ENCODE measurements around the gene SLC35F3. TPM values are rescaled to one million over a fixed set of nuclear protein-coding genes. Genes with fewer than 3 reads are reported as not detected.

The SLC35F3 gene
- total and polyA plus RNA-seq, 4 donors: 0.01 to 0.37 (median 0.08) TPM; not detected in 1

GRCh38 chr1:234214911-234215892, 310.7 kb downstream of the SLC35F3 start (continued):
- TF ChIP-seq EGR1 (IDR thresholded peaks at IDR 0.05; ENCODE audit: low read depth in 2 of 2): no peak
- TF ChIP-seq RXRA (IDR thresholded peaks at IDR 0.05): no peak

DNA sequence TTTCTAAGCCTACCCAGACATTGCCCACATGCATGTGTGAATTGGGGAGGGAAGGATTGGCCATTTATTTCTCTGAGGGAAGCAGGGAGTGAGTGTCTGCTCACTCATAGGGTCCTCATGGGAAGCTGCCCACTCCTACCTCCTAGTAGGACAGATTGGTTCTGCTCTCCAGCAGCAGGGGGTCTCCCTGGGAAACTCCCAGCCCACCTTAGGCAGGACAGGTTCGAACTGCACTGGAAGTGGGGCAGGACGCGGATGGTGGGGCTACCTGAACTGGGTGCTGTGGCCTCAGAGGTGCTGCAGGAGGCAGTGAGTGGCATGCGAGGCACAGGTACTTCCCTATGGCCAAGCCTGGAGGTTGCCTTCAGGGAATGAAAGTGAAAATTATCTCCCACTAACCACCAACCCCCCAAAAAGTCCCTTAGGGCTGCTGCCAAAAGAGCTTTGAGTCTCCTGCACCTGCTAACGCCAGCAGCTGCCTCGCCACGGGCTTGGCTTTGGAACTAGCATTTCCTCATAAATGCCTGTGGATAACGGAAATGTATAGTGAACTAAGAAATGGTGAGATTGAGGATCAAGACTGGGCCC, 311.7 kb downstream of the SLC35F3 start:
- DNase-seq (ENCODE audit: low spot score): no peak
- H3K4me3 ChIP-seq (ENCODE audit: low read depth in 1 of 3, low read length in 3 of 3): no peak overlapping the region
- H3K4me1 ChIP-seq (ENCODE audit: control insufficient read depth in 4 of 4, insufficient read depth in 4 of 4, low read length in 3 of 4): peaks cover 2 to 13% (median 7%) of the 10 kb centered on the region in 4 donors
- no peak overlapping the region for H3K27ac ChIP-seq (ENCODE audit: low read depth in 1 of 2, low read length in 2 of 2)
- H3K27me3 ChIP-seq (ENCODE audit: control insufficient read depth in 4 of 4, insufficient read depth in 4 of 4, low read length in 3 of 4): peaks cover 0 to 8% (median 2%) of the 10 kb centered on the region in 4 donors
- WGBS: 81% methylated on average over 8 of the region's 8 CpGs
- H3K36me3 ChIP-seq (ENCODE audit: control insufficient read depth in 4 of 4, insufficient read depth in 3 of 4, low read depth in 1 of 4, low read length in 3 of 4): no peaks in the 10 kb centered on the region
- TF ChIP-seq CTCF (IDR thresholded peaks at IDR 0.05; ENCODE audit: low read depth, low read length, missing input control) (no peak), YY1 (IDR thresholded peaks at IDR 0.05) (no peak), FOXA1 (IDR thresholded peaks at IDR 0.05) (no peak), HNF4A (conservative IDR thresholded peaks at IDR 0.05) (no peak), JUND (IDR thresholded peaks at IDR 0.05) (no peak), EGR1 (IDR thresholded peaks at IDR 0.05; ENCODE audit: low read depth in 2 of 2) (no peak), RAD21 (IDR thresholded peaks at IDR 0.05) (no peak), SP1 (IDR thresholded peaks at IDR 0.05) (no peak), NR2F2 (IDR thresholded peaks at IDR 0.05) (no peak), RXRA (IDR thresholded peaks at IDR 0.05) (no peak), FOXA2 (IDR thresholded peaks at IDR 0.05) (no peak), MAX (IDR thresholded peaks at IDR 0.05) (no peak)
- TF ChIP-seq, protein P1, sequence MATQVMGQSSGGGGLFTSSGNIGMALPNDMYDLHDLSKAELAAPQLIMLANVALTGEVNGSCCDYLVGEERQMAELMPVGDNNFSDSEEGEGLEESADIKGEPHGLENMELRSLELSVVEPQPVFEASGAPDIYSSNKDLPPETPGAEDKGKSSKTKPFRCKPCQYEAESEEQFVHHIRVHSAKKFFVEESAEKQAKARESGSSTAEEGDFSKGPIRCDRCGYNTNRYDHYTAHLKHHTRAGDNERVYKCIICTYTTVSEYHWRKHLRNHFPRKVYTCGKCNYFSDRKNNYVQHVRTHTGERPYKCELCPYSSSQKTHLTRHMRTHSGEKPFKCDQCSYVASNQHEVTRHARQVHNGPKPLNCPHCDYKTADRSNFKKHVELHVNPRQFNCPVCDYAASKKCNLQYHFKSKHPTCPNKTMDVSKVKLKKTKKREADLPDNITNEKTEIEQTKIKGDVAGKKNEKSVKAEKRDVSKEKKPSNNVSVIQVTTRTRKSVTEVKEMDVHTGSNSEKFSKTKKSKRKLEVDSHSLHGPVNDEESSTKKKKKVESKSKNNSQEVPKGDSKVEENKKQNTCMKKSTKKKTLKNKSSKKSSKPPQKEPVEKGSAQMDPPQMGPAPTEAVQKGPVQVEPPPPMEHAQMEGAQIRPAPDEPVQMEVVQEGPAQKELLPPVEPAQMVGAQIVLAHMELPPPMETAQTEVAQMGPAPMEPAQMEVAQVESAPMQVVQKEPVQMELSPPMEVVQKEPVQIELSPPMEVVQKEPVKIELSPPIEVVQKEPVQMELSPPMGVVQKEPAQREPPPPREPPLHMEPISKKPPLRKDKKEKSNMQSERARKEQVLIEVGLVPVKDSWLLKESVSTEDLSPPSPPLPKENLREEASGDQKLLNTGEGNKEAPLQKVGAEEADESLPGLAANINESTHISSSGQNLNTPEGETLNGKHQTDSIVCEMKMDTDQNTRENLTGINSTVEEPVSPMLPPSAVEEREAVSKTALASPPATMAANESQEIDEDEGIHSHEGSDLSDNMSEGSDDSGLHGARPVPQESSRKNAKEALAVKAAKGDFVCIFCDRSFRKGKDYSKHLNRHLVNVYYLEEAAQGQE (IDR thresholded peaks at IDR 0.05): no peak
- no peaks in the 10 kb centered on the region for H3K9me3 ChIP-seq (ENCODE audit: control insufficient read depth in 4 of 4, low read length in 3 of 4)
- H3K9ac ChIP-seq (ENCODE audit: low read depth in 1 of 2, low read length in 2 of 2): no peak overlapping the region
